K562 (cell line): ENCODE data around the gene CDH8. TPM values are rescaled to one million over a fixed set of nuclear protein-coding genes. Genes with fewer than 3 reads are reported as not detected.

Experiments used
- ATAC-seq: fragments of 200-7000 bp; cut with Tn5 transposase; 3 replicates; pipeline ENCODE4 v1.9.1; 2020; ENCODE audit warnings: moderate library complexity
- BruUV-seq: library from RNA; stranded (reverse); fragments of 400-500 nt; replicated peaks from 2 replicates; lab custom pipeline; 2021; lab: Mats Ljungman, UMichigan
- CTCF ChIA-PET: fragments of 300-600 bp; formaldehyde crosslinking; extraction: SDS; loops from one replicate; lab custom pipeline; 2021; ENCODE audit warnings: low intra/inter-chr PET ratio; lab: Yijun Ruan, JAX
- POLR2A ChIA-PET: fragments of 300-600, 350-650 bp; sonication (Branson Sonifier 250); formaldehyde crosslinking; extraction: SDS; loops from one replicate; lab custom pipeline; 2021; ENCODE audit warnings: antibody characterized with exemption, inconsistent platforms; lab: Yijun Ruan, JAX
- DNase-seq, 4 experiments: peaks; one replicate each; pipeline versions ENCODE4 v3.0.0 to v3.0.0-alpha.2; 2011 to 2018; ENCODE audit warnings: low spot score in 3 of 4, mixed read lengths in 3 of 4; ENCODE audit errors: extremely low read depth in 1 of 4
- FAIRE-seq: peaks from 2 replicates; lab custom pipeline; 2011; peaks lifted over from hg19 to GRCh38; lab: Jason Lieb, UNC
- H2AFZ ChIP-seq: 2 replicates; pipeline ENCODE4 v1.6.0; 2011; ENCODE audit warnings: low read depth, low read length, control low read depth, inconsistent platforms
- H3K27ac ChIP-seq: fragments of 200-600 bp; 3 replicates; pipeline ENCODE4 v1.8.0; 2011; ENCODE audit warnings: low read depth, mild to moderate bottlenecking, control low read depth, inconsistent platforms, low read length, moderate library complexity, mixed read lengths; ENCODE audit errors: extremely low read depth
- H3K27me3 ChIP-seq, 2 experiments: fragments of 300-600 bp in 1 of 2; 2 replicates in 1 of 2; 3 replicates in 1 of 2; pipeline versions ENCODE4 v1.6.0 to v1.8.0; 2011; ENCODE audit warnings: inconsistent platforms in 2 of 2, low read length in 2 of 2, mild to moderate bottlenecking in 1 of 2, mixed read lengths in 1 of 2, moderate library complexity in 1 of 2; ENCODE audit not compliant: control insufficient read depth in 2 of 2, insufficient read depth in 2 of 2
- H3K36me3 ChIP-seq: fragments of 300-600 bp; 3 replicates; pipeline ENCODE4 v1.8.0; 2011; ENCODE audit warnings: mild to moderate bottlenecking, low read length, inconsistent platforms; ENCODE audit not compliant: control insufficient read depth, insufficient read depth
- H3K4me1 ChIP-seq, 2 experiments: fragments of 200-600 bp in 1 of 2; replicated peaks in 1 of 2; 2 replicates in 1 of 2; 3 replicates in 1 of 2; pipeline versions ENCODE4 v1.5.1 to v1.8.0; 2011; ENCODE audit warnings: inconsistent platforms in 2 of 2, low read length in 2 of 2, mild to moderate bottlenecking in 1 of 2, mixed read lengths in 1 of 2, moderate library complexity in 1 of 2; ENCODE audit not compliant: control insufficient read depth in 2 of 2, insufficient read depth in 2 of 2
- H3K4me2 ChIP-seq: 2 replicates; pipeline ENCODE4 v1.6.1; 2011; ENCODE audit warnings: low read length, control low read depth, inconsistent platforms, mixed read lengths; ENCODE audit not compliant: insufficient read depth
- H3K4me3 ChIP-seq: fragments of 200-600 bp; sonication (generic), shearing (Covaris generic); 2 replicates; pipeline ENCODE4 v1.5.1; 2016; ENCODE audit warnings: control low read depth, inconsistent platforms
- H3K79me2 ChIP-seq: fragments of 200-600 bp; 3 replicates; pipeline ENCODE4 v1.8.0; 2011; ENCODE audit warnings: low read length, inconsistent platforms; ENCODE audit not compliant: control insufficient read depth, insufficient read depth
- H3K9ac ChIP-seq, 2 experiments: 2 replicates each; pipeline versions ENCODE4 v1.6.0 to v1.6.1; 2011; ENCODE audit warnings: low read depth in 2 of 2, low read length in 2 of 2, control low read depth in 1 of 2, inconsistent platforms in 1 of 2, mild to moderate bottlenecking in 1 of 2, mixed read lengths in 1 of 2; ENCODE audit not compliant: insufficient read depth in 1 of 2
- H3K9me1 ChIP-seq: one replicate; pipeline ENCODE4 v1.6.0; 2011; ENCODE audit warnings: inconsistent platforms, mild to moderate bottlenecking, low read length, moderate library complexity; ENCODE audit not compliant: control insufficient read depth, insufficient read depth
- H3K9me3 ChIP-seq: replicated peaks from 2 replicates; pipeline ENCODE4 v1.5.1; 2011; ENCODE audit warnings: low read depth, low read length, inconsistent platforms; ENCODE audit not compliant: control insufficient read depth, insufficient read depth
- H4K20me1 ChIP-seq: replicated peaks from 2 replicates; pipeline ENCODE4 v1.6.1; 2011; ENCODE audit warnings: low read length, inconsistent platforms, mixed read lengths; ENCODE audit not compliant: control insufficient read depth, insufficient read depth
- EHMT2 ChIP-seq: fragments of 450-650 bp; IDR thresholded peaks from 2 replicates; pipeline ENCODE4 v1.6.1; 2018; ENCODE audit warnings: antibody characterized with exemption
- HES1 ChIP-seq: fragments of 450-650 bp; IDR thresholded peaks from 2 replicates; pipeline ENCODE4 v1.6.1; 2016; ENCODE audit warnings: low read depth, mild to moderate bottlenecking, moderate library complexity
- HNRNPH1 ChIP-seq: fragments of 200-400 bp; formaldehyde crosslinking; optimal IDR thresholded peaks from 2 replicates; pipeline ENCODE3; 2017; ENCODE audit warnings: low read depth, mild to moderate bottlenecking, low read length, moderate library complexity
- KLF10 ChIP-seq: fragments of 250-450 bp; sonication (Bioruptor Pico); IDR thresholded peaks from 2 replicates; pipeline ENCODE4 v1.6.1; 2021; ENCODE audit warnings: matching md5 sums
- NBN ChIP-seq: fragments of 450-650 bp; IDR thresholded peaks from 2 replicates; pipeline ENCODE4 v1.6.1; 2016; ENCODE audit warnings: low read depth, mild to moderate bottlenecking
- NCOR1 ChIP-seq: fragments of 450-650 bp; IDR thresholded peaks from 2 replicates; pipeline ENCODE4 v1.6.1; 2016; ENCODE audit warnings: mild to moderate bottlenecking, moderate library complexity
- NR4A1 ChIP-seq, 2 experiments: fragments of 250-450 bp in 1 of 2; fragments of 450-650 bp in 1 of 2; sonication (Bioruptor Pico) in 1 of 2; IDR thresholded peaks; 2 replicates each; pipeline versions ENCODE4 v1.4.0 to v1.6.1; 2016 to 2020; ENCODE audit warnings: mild to moderate bottlenecking in 2 of 2, missing compliant biosample characterization in 1 of 2, missing genetic modification characterization in 1 of 2, moderate library complexity in 1 of 2
- PCBP1 ChIP-seq: fragments of 200-400 bp; formaldehyde crosslinking; IDR thresholded peaks from 2 replicates; pipeline ENCODE4 v1.6.1; 2018; ENCODE audit warnings: mild to moderate bottlenecking, low read depth, low read length; ENCODE audit not compliant: poor library complexity, severe bottlenecking
- PCBP2 ChIP-seq: fragments of 200-400 bp; formaldehyde crosslinking; IDR thresholded peaks from 2 replicates; pipeline ENCODE4 v1.6.1; 2018; ENCODE audit warnings: low read length, low read depth, mild to moderate bottlenecking, moderate library complexity; ENCODE audit not compliant: poor library complexity, severe bottlenecking
- SMARCC2 ChIP-seq: fragments of 450-650 bp; IDR thresholded peaks from 2 replicates; pipeline ENCODE4 v1.6.1; 2017; ENCODE audit warnings: antibody characterized with exemption, moderate library complexity, mild to moderate bottlenecking, low read depth
- TFE3 ChIP-seq: fragments of 450-650 bp; formaldehyde crosslinking; IDR thresholded peaks from 2 replicates; pipeline ENCODE4 v1.4.0; 2020; ENCODE audit warnings: mild to moderate bottlenecking, mixed read lengths
- ZBTB34 ChIP-seq: fragments of 250-450 bp; sonication (Bioruptor Pico); IDR thresholded peaks from 2 replicates; pipeline ENCODE4 v1.8.0; 2021; ENCODE audit warnings: mild to moderate bottlenecking, moderate library complexity
- ZNF347 ChIP-seq: fragments of 450-650 bp; formaldehyde crosslinking; IDR thresholded peaks from 2 replicates; pipeline ENCODE4 v1.4.0; 2020; ENCODE audit warnings: low read depth, mild to moderate bottlenecking, moderate library complexity
- ZNF696 ChIP-seq: fragments of 250-450 bp; sonication (Bioruptor Pico); conservative IDR thresholded peaks from 2 replicates; pipeline ENCODE4 v1.4.0; 2020; ENCODE audit warnings: mild to moderate bottlenecking, moderate library complexity
- WGBS: fragments of 100-300 bp; shearing (Covaris generic); methylation state at CpG from one replicate; pipeline ENCODE4 v1.1.6; 2016; ENCODE audit warnings: low coverage, mixed read lengths; ENCODE audit not compliant: insufficient coverage; ENCODE audit errors: missing lambda C conversion rate; 5-methylcytosine and 5-hydroxymethylcytosine counted together
- in situ Hi-C: fragments of 300-500 bp; cut with MboI; formaldehyde crosslinking; loops from 4 replicates; pipeline ENCODE4 v1.15.0; 2018; ENCODE audit warnings: inconsistent platforms, mixed read lengths
- intact Hi-C: fragments of 100-400 bp; cut with micrococcal nuclease; formaldehyde crosslinking; loops from 2 replicates; pipeline ENCODE4 v1.14.2; 2022
- polyA plus RNA-seq, 8 experiments: library from polyadenylated mRNA; depleted of rRNA in 4 of 8; stranded (reverse) in 5 of 8; unstranded in 3 of 8; fragments of >200 nt; fragmentation: Nextera tagmentation in 2 of 8; fragmentation: Illumina TruSeq in 1 of 8; extraction: Ambion mirVana in 2 of 8; extraction: Trizol in 1 of 8; gene quantifications; 2 replicates each; pipeline versions ENCODE4 v1.2.1 to v1.2.3, GENCODE V29; 2011 to 2014; ENCODE audit warnings: inconsistent platforms in 1 of 8, missing spikeins in 1 of 8
- total RNA-seq, 7 experiments: library from RNA; depleted of rRNA in 6 of 7; stranded (reverse); fragments of >200 nt in 6 of 7; fragmentation: Illumina TruSeq in 2 of 7; extraction: Trizol in 2 of 7; gene quantifications; 2 replicates each; pipeline versions ENCODE4 v1.2.1 to v1.2.3, GENCODE V29; 2011 to 2021; ENCODE audit warnings: low replicate concordance in 1 of 7

Gene CDH8
- total and polyA plus RNA-seq, 9 of the 15 experiments (the other 6 are each of a cell fraction or from before 2014, with no cell fraction given): 0.22 to 1.4 (median 0.42) TPM; not detected in 4

GRCh38 chr16:61726125-61726524 is 310.1 kb downstream of the CDH8 start:
- no peaks in the 10 kb centered on the region for H3K79me2 ChIP-seq
- no peak overlapping the region for H3K9ac ChIP-seq
- H3K4me1 ChIP-seq: no peaks in the 10 kb centered on the region
- no peaks in the 10 kb centered on the region for H3K36me3 ChIP-seq
- H3K9me3 ChIP-seq: no peaks in the 10 kb centered on the region
- intact Hi-C loops (no loop called here), in situ Hi-C loops (no loop called here)
- DNase-seq (no peak), ATAC-seq (no peak), FAIRE-seq (no peak)
- no peaks in the 10 kb centered on the region for H4K20me1 ChIP-seq
- CTCF ChIA-PET: no interaction called here
- TF ChIP-seq PCBP2 (peak; percentile 80), ZBTB34 (no peak), ZNF347 (no peak), NR4A1 (CRISPR knock-in tag; IDR thresholded peaks at IDR 0.05) (no peak), NR4A1 (tag; IDR thresholded peaks at IDR 0.05) (no peak)
- H3K9me1 ChIP-seq: no peaks in the 10 kb centered on the region
- H3K4me3 ChIP-seq: no peak overlapping the region
- no peak overlapping the region for H3K27ac ChIP-seq
- no peak overlapping the region for H3K4me2 ChIP-seq
- no peaks in the 10 kb centered on the region for H3K27me3 ChIP-seq
- no peak overlapping the region for H2AFZ ChIP-seq
- POLR2A ChIA-PET: no interaction called here
- BruUV-seq: no TSS peak

- ATAC-seq: no peak
- Histone ChIP-seq H3K4me1 (no peaks in the 10 kb centered on the region), H3K4me2 (no peak overlapping the region), H3K36me3 (no peaks in the 10 kb centered on the region), H3K79me2 (no peaks in the 10 kb centered on the region), H3K27me3 (no peaks in the 10 kb centered on the region), H3K9me1 (no peaks in the 10 kb centered on the region), H3K27ac (no peak overlapping the region), H2AFZ (no peak overlapping the region), H4K20me1 (no peaks in the 10 kb centered on the region), H3K9me3 (no peaks in the 10 kb centered on the region), H3K4me3 (no peak overlapping the region), H3K9ac (no peak overlapping the region)
- intact Hi-C loops: no loop called here
- 0% methylated on average over 3 of the region's 3 CpGs for WGBS
- in situ Hi-C loops: no loop called here
- POLR2A ChIA-PET: no interaction called here
- CTCF ChIA-PET: no interaction called here
- no peak for FAIRE-seq
- DNase-seq: no peak
- BruUV-seq: no TSS peak
- TF ChIP-seq PCBP1: no peak
- TF ChIP-seq KLF10 (CRISPR knock-in tag): no peak
- TF ChIP-seq HES1: no peak
- no peak for TF ChIP-seq ZNF696
- no peak for TF ChIP-seq PCBP2
- TF ChIP-seq NBN: no peak
- no peak for TF ChIP-seq EHMT2
- TF ChIP-seq NCOR1: no peak
- no peak for TF ChIP-seq HNRNPH1
- no peak for TF ChIP-seq SMARCC2
- TF ChIP-seq TFE3 (CRISPR knock-in tag): no peak
Observed at GRCh38 chr16:61721544-61721943, 314.7 kb downstream of the CDH8 start.
